GM12872 (cell line): Measurements from ENCODE around the gene EEFSEC.

Experiments
- CTCF ChIP-seq: IDR thresholded peaks from 3 replicates; pipeline ENCODE4 v1.5.1; 2011; ENCODE audit warnings: low read depth, mild to moderate bottlenecking, low read length, moderate library complexity; ENCODE audit not compliant: insufficient read depth

EEFSEC gene

GRCh38 chr3:128232376-128233178, 79.3 kb downstream of the EEFSEC start:
- TF ChIP-seq CTCF: no peak

GRCh38 chr3:128235207-128235926, 82.1 kb downstream of the EEFSEC start:
- no peak for TF ChIP-seq CTCF

- TF ChIP-seq CTCF: no peak
These were observed 83.4 kb downstream of the EEFSEC start for GRCh38 chr3:128236657-128237056.

- no peak for TF ChIP-seq CTCF
These were observed 84.3 kb downstream of the EEFSEC start for GRCh38 chr3:128237348-128238183.

- no peak for TF ChIP-seq CTCF
These were observed 84.9 kb downstream of the EEFSEC start for GRCh38 chr3:128238184-128238489.

GRCh38 chr3:128239304-128239703, 86.0 kb downstream of the EEFSEC start:
- no peak for TF ChIP-seq CTCF

- TF ChIP-seq CTCF: no peak
These were observed 87.0 kb downstream of the EEFSEC start for GRCh38 chr3:128240232-128240631.
